ENCODE data around the gene AFF3.

Gene AFF3

GRCh38 chr2:99881901-99882591, 260.3 kb downstream of the AFF3 start:
- DNase-seq (ENCODE audit: low read depth in 2 of 2) = no peak

GRCh38 chr2:99880964-99881294, 261.5 kb downstream of the AFF3 start:
- no peak for DNase-seq (ENCODE audit: low read depth in 2 of 2)

- DNase-seq (ENCODE audit: low read depth in 2 of 2) = no peak
These were observed 262.0 kb downstream of the AFF3 start for GRCh38 chr2:99880148-99880963.

GRCh38 chr2:99879481-99879880, 262.9 kb downstream of the AFF3 start:
- no peak for DNase-seq (ENCODE audit: low read depth in 2 of 2)

- no peak for DNase-seq (ENCODE audit: low read depth in 2 of 2)
These were observed 263.6 kb downstream of the AFF3 start for GRCh38 chr2:99878581-99879350.

GRCh38 chr2:99877963-99878362, 264.4 kb downstream of the AFF3 start:
- DNase-seq (ENCODE audit: low read depth in 2 of 2) = no peak

GRCh38 chr2:99876956-99877355, 265.4 kb downstream of the AFF3 start:
- DNase-seq (ENCODE audit: low read depth in 2 of 2) = no peak

- DNase-seq (ENCODE audit: low read depth in 2 of 2) = no peak
These were observed 266.7 kb downstream of the AFF3 start for GRCh38 chr2:99875627-99876201.

- no peak for DNase-seq (ENCODE audit: low read depth in 2 of 2)
These were observed 274.1 kb downstream of the AFF3 start for GRCh38 chr2:99868260-99868659.

GRCh38 chr2:99867770-99868169, 274.6 kb downstream of the AFF3 start:
- DNase-seq (ENCODE audit: low read depth in 2 of 2) = no peak

- DNase-seq (ENCODE audit: low read depth in 2 of 2) = no peak
These were observed 276.3 kb downstream of the AFF3 start for GRCh38 chr2:99865818-99866676.

GRCh38 chr2:99864561-99865553, 277.5 kb downstream of the AFF3 start:
- no peak for DNase-seq (ENCODE audit: low read depth in 2 of 2)

- DNase-seq (ENCODE audit: low read depth in 2 of 2) = no peak
These were observed 278.5 kb downstream of the AFF3 start for GRCh38 chr2:99863903-99864270.

GRCh38 chr2:99863236-99863902, 279.0 kb downstream of the AFF3 start:
- no peak for DNase-seq (ENCODE audit: low read depth in 2 of 2)

- no peak for DNase-seq (ENCODE audit: low read depth in 2 of 2)
These were observed 279.8 kb downstream of the AFF3 start for GRCh38 chr2:99862566-99862965.

- DNase-seq (ENCODE audit: low read depth in 2 of 2) = no peak
These were observed 281.0 kb downstream of the AFF3 start for GRCh38 chr2:99861376-99861760.

GRCh38 chr2:99860720-99861375, 281.5 kb downstream of the AFF3 start:
- no peak for DNase-seq (ENCODE audit: low read depth in 2 of 2)

- DNase-seq (ENCODE audit: low read depth in 2 of 2) = no peak
These were observed 283.3 kb downstream of the AFF3 start for GRCh38 chr2:99858951-99859596.

Data from stimulated activated CD4-positive, alpha-beta T cell treated with anti-CD3 and anti-CD28 coated beads, Interleukin-4, amount 100 ng/mL, for 48 hours (primary cell).